SU-DHL-6 (cell line): ENCODE measurements around the gene CHRM3.

Experiments
- H2AFZ ChIP-seq: fragments of 200-600 bp; sonication (generic); 2 replicates; pipeline ENCODE4 v1.6.1; 2014; ENCODE audit warnings: low read depth, mild to moderate bottlenecking, moderate library complexity, mixed read lengths, antibody characterized with exemption, low read length; ENCODE audit not compliant: severe bottlenecking
- H3F3A ChIP-seq: fragments of 200-600 bp; shearing (Covaris generic); 2 replicates; pipeline ENCODE4 v1.6.0; 2016; ENCODE audit warnings: antibody characterized with exemption, mild to moderate bottlenecking; ENCODE audit not compliant: insufficient read depth
- H3K27ac ChIP-seq: fragments of 200-600 bp; sonication (generic); 2 replicates; pipeline ENCODE4 v1.5.1; 2016; ENCODE audit warnings: low read depth, mild to moderate bottlenecking, low read length, moderate library complexity, mixed read lengths
- H3K27me3 ChIP-seq: fragments of 200-600 bp; sonication (generic), shearing (Covaris generic); 2 replicates; pipeline ENCODE4 v1.6.0; 2014; ENCODE audit warnings: mild to moderate bottlenecking, low read length
- H3K36me3 ChIP-seq: fragments of 200-600 bp; sonication (generic); 2 replicates; pipeline ENCODE4 v1.6.1; 2014; ENCODE audit warnings: mild to moderate bottlenecking, low read length, mixed read lengths
- H3K4me2 ChIP-seq: fragments of 300-600, 200-600 bp; shearing (Covaris generic), sonication (generic); 2 replicates; pipeline ENCODE4 v1.6.0; 2014; ENCODE audit warnings: low read length, low read depth, mild to moderate bottlenecking; ENCODE audit not compliant: poor library complexity, severe bottlenecking
- H3K4me3 ChIP-seq: fragments of 200-600 bp; sonication (generic); 2 replicates; pipeline ENCODE4 v1.5.1; 2014; ENCODE audit warnings: antibody characterized with exemption, low read length, mild to moderate bottlenecking, mixed read lengths; ENCODE audit not compliant: insufficient read depth, poor library complexity, severe bottlenecking
- H3K79me2 ChIP-seq: fragments of 200-600 bp; sonication (generic); 2 replicates; pipeline ENCODE4 v1.6.1; 2014; ENCODE audit warnings: mild to moderate bottlenecking, low read length, moderate library complexity; ENCODE audit not compliant: insufficient read depth
- H3K9ac ChIP-seq: fragments of 200-600 bp; sonication (generic); 2 replicates; pipeline ENCODE4 v1.7.0; 2014; ENCODE audit warnings: mild to moderate bottlenecking, low read length
- H3K9me2 ChIP-seq: fragments of 200-600 bp; sonication (generic); replicated peaks from 2 replicates; pipeline ENCODE4 v1.6.1; 2014; ENCODE audit warnings: low read length; ENCODE audit not compliant: insufficient read depth
- H3K9me3 ChIP-seq: fragments of 200-600 bp; sonication (generic); 2 replicates; pipeline ENCODE4 v1.6.1; 2014; ENCODE audit warnings: low read length, mixed read lengths; ENCODE audit not compliant: insufficient read depth
- H4K20me1 ChIP-seq: fragments of 200-600 bp; sonication (generic); 2 replicates; pipeline ENCODE4 v1.6.1; 2014; ENCODE audit warnings: low read depth, mild to moderate bottlenecking, antibody characterized with exemption, low read length, moderate library complexity, mixed read lengths
- CTCF ChIP-seq: fragments of 200-600 bp; sonication (generic); IDR thresholded peaks from one replicate; pipeline ENCODE4 v1.5.1; 2017; ENCODE audit warnings: antibody characterized with exemption, mild to moderate bottlenecking, low read length, moderate library complexity; ENCODE audit not compliant: insufficient read depth, poor library complexity, severe bottlenecking
- EZH2phosphoT487 ChIP-seq: fragments of 200-600 bp; sonication (generic), shearing (Covaris generic); conservative IDR thresholded peaks from 2 replicates; pipeline ENCODE4 v1.6.1; 2018; ENCODE audit warnings: mild to moderate bottlenecking, antibody characterized with exemption, low read length, moderate library complexity, mixed read lengths

The CHRM3 gene

GRCh38 chr1:239348635-239349353, 37.6 kb upstream of the CHRM3 start:
- Histone ChIP-seq H3K27ac (no peak overlapping the region), H4K20me1 (no peaks in the 10 kb centered on the region), H3K79me2 (no peaks in the 10 kb centered on the region), H3F3A (no peaks in the 10 kb centered on the region), H3K4me2 (no peak overlapping the region), H2AFZ (no peak overlapping the region), H3K27me3 (no peaks in the 10 kb centered on the region), H3K9me2 (no peaks in the 10 kb centered on the region), H3K4me3 (no peak overlapping the region), H3K9ac (no peak overlapping the region), H3K9me3 (no peaks in the 10 kb centered on the region), H3K36me3 (no peaks in the 10 kb centered on the region)
- TF ChIP-seq CTCF: no peak
- no peak for TF ChIP-seq EZH2phosphoT487

DNA sequence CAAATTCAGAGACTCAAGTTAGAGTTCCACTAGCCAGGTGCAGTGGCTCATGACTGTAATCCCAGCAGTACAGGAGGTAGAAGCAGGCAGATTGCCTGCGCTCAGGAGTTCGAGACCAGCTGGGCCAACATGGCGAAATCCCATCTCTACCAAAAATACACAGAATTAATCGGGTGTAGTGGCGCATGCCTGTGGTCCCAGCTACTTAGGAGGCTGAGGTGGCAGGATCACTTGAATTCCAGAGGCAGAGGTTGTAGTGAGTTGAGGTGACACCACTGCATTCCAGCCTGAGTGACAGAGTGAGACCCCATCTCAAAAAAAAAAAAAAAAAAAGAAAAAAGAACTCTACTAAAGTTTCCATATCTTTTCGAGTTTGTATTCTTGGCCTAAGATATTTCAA, 36.7 kb upstream of the CHRM3 start:
- H3K27me3 ChIP-seq: no peaks in the 10 kb centered on the region
- no peaks in the 10 kb centered on the region for H3K79me2 ChIP-seq
- H3F3A ChIP-seq: no peaks in the 10 kb centered on the region
- H3K4me3 ChIP-seq: no peak overlapping the region
- no peaks in the 10 kb centered on the region for H3K9me3 ChIP-seq
- no peaks in the 10 kb centered on the region for H3K9me2 ChIP-seq
- no peak overlapping the region for H3K9ac ChIP-seq
- H3K4me2 ChIP-seq: no peak overlapping the region
- TF ChIP-seq CTCF (no peak), EZH2phosphoT487 (no peak)
- no peaks in the 10 kb centered on the region for H4K20me1 ChIP-seq
- no peaks in the 10 kb centered on the region for H3K36me3 ChIP-seq
- H3K27ac ChIP-seq: no peak overlapping the region
- no peak overlapping the region for H2AFZ ChIP-seq

- TF ChIP-seq CTCF: no peak
- no peak for TF ChIP-seq EZH2phosphoT487
- Histone ChIP-seq H2AFZ (no peak overlapping the region), H3K9ac (no peak overlapping the region)
Observed at GRCh38 chr1:239353536-239353935, 32.8 kb upstream of the CHRM3 start.

More at GRCh38 chr1:239353536-239353935, 32.8 kb upstream of the CHRM3 start:
- Histone ChIP-seq H3F3A (no peaks in the 10 kb centered on the region), H3K36me3 (no peaks in the 10 kb centered on the region), H3K9me2 (no peaks in the 10 kb centered on the region), H4K20me1 (no peaks in the 10 kb centered on the region), H3K4me3 (no peak overlapping the region), H3K4me2 (no peak overlapping the region), H3K9me3 (no peaks in the 10 kb centered on the region), H3K79me2 (no peaks in the 10 kb centered on the region), H3K27ac (no peak overlapping the region), H3K27me3 (no peaks in the 10 kb centered on the region)
